K562 (cell line): ENCODE measurements around the gene ERFL. TPM values are rescaled to one million over a fixed set of nuclear protein-coding genes. Genes with fewer than 3 reads are reported as not detected.

Source experiments
- CHAMP1 ChIP-seq: fragments of 450-650 bp; IDR thresholded peaks from 2 replicates; pipeline ENCODE4 v1.6.1; 2016; ENCODE audit warnings: mild to moderate bottlenecking
- EP300 ChIP-seq: IDR thresholded peaks from 2 replicates; pipeline ENCODE4 v1.6.1; 2012; ENCODE audit warnings: low read length, improper control_type of control experiment
- FOXP1 ChIP-seq: sonication (generic); formaldehyde crosslinking; IDR thresholded peaks from 2 replicates; pipeline ENCODE4 v1.8.0; 2022; ENCODE audit warnings: mild to moderate bottlenecking, missing genetic modification reagents
- GTF3C2 ChIP-seq: IDR thresholded peaks from 3 replicates; pipeline ENCODE4 v1.6.1; 2011; ENCODE audit warnings: borderline replicate concordance, mild to moderate bottlenecking, moderate library complexity; ENCODE audit not compliant: insufficient read length; ENCODE audit errors: extremely low read depth
- MYNN ChIP-seq, 2 experiments: sonication (generic); formaldehyde crosslinking in 1 of 2; IDR thresholded peaks; 2 replicates each; pipeline versions ENCODE4 v1.5.0 to v1.6.1; 2016 to 2020; ENCODE audit warnings: antibody characterized with exemption in 1 of 2, missing genetic modification reagents in 1 of 2
- PHF21A ChIP-seq: fragments of 450-650 bp; IDR thresholded peaks from 2 replicates; pipeline ENCODE4 v1.6.1; 2017; ENCODE audit warnings: low read depth, borderline replicate concordance
- SRSF7 ChIP-seq: fragments of 200-400 bp; formaldehyde crosslinking; optimal IDR thresholded peaks from 2 replicates; pipeline ENCODE3; 2017; ENCODE audit warnings: mild to moderate bottlenecking, low read depth, low read length
- ZBED1 ChIP-seq: IDR thresholded peaks from 2 replicates; pipeline ENCODE4 v1.6.1; 2014
- ZNF140 ChIP-seq: fragments of 250-450 bp; sonication (Bioruptor Pico); IDR thresholded peaks from 2 replicates; pipeline ENCODE4 v1.8.0; 2021; ENCODE audit warnings: moderate library complexity, mild to moderate bottlenecking, inconsistent platforms
- ZNF785 ChIP-seq: fragments of 250-450 bp; sonication (Bioruptor Pico); IDR thresholded peaks from 2 replicates; pipeline ENCODE4 v1.4.0; 2020; ENCODE audit warnings: mild to moderate bottlenecking
- polyA plus RNA-seq, 8 experiments: library from polyadenylated mRNA; depleted of rRNA in 4 of 8; stranded (reverse) in 5 of 8; unstranded in 3 of 8; fragments of >200 nt; fragmentation: Nextera tagmentation in 2 of 8; fragmentation: Illumina TruSeq in 1 of 8; extraction: Ambion mirVana in 2 of 8; extraction: Trizol in 1 of 8; gene quantifications; 2 replicates each; pipeline versions ENCODE4 v1.2.1 to v1.2.3, GENCODE V29; 2011 to 2014; ENCODE audit warnings: inconsistent platforms in 1 of 8, missing spikeins in 1 of 8
- total RNA-seq, 7 experiments: library from RNA; depleted of rRNA in 6 of 7; stranded (reverse); fragments of >200 nt in 6 of 7; fragmentation: Illumina TruSeq in 2 of 7; extraction: Trizol in 2 of 7; gene quantifications; 2 replicates each; pipeline versions ENCODE4 v1.2.1 to v1.2.3, GENCODE V29; 2011 to 2021; ENCODE audit warnings: low replicate concordance in 1 of 7
- TF ChIP-seq, protein P1 (sequence below), 2 experiments: fragments of 450-650 bp in 1 of 2; sonication (generic) in 1 of 2; formaldehyde crosslinking in 1 of 2; IDR thresholded peaks; 2 replicates each; pipeline versions ENCODE4 v1.7.1 to v1.9.0; 2016 to 2022; ENCODE audit warnings: inconsistent platforms in 1 of 2, mild to moderate bottlenecking in 1 of 2, missing genetic modification reagents in 1 of 2

The ERFL gene
- total and polyA plus RNA-seq, 9 of the 15 experiments (the other 6 are each of a cell fraction or from before 2014, with no cell fraction given): 0.07 to 0.75 (median 0.32) TPM; not detected in 4

- TF ChIP-seq, protein P1, sequence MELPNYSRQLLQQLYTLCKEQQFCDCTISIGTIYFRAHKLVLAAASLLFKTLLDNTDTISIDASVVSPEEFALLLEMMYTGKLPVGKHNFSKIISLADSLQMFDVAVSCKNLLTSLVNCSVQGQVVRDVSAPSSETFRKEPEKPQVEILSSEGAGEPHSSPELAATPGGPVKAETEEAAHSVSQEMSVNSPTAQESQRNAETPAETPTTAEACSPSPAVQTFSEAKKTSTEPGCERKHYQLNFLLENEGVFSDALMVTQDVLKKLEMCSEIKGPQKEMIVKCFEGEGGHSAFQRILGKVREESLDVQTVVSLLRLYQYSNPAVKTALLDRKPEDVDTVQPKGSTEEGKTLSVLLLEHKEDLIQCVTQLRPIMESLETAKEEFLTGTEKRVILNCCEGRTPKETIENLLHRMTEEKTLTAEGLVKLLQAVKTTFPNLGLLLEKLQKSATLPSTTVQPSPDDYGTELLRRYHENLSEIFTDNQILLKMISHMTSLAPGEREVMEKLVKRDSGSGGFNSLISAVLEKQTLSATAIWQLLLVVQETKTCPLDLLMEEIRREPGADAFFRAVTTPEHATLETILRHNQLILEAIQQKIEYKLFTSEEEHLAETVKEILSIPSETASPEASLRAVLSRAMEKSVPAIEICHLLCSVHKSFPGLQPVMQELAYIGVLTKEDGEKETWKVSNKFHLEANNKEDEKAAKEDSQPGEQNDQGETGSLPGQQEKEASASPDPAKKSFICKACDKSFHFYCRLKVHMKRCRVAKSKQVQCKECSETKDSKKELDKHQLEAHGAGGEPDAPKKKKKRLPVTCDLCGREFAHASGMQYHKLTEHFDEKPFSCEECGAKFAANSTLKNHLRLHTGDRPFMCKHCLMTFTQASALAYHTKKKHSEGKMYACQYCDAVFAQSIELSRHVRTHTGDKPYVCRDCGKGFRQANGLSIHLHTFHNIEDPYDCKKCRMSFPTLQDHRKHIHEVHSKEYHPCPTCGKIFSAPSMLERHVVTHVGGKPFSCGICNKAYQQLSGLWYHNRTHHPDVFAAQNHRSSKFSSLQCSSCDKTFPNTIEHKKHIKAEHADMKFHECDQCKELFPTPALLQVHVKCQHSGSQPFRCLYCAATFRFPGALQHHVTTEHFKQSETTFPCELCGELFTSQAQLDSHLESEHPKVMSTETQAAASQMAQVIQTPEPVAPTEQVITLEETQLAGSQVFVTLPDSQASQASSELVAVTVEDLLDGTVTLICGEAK (IDR thresholded peaks at IDR 0.05): no peak
- TF ChIP-seq, protein P1 (CRISPR knock-in tag; IDR thresholded peaks at IDR 0.05): no peak
- TF ChIP-seq CHAMP1 (no peak), GTF3C2 (no peak), ZNF785 (CRISPR knock-in tag) (no peak), ZBED1 (no peak), SRSF7 (no peak), ZNF140 (CRISPR knock-in tag) (no peak), FOXP1 (no peak), EP300 (no peak), PHF21A (no peak), MYNN (IDR thresholded peaks at IDR 0.05) (no peak), MYNN (CRISPR knock-in tag; IDR thresholded peaks at IDR 0.05) (no peak)
- TF ChIP-seq, all 486 proteins: peak for 0
Measured at GRCh38 chr19:41977916-41978315, 49.7 kb upstream of the ERFL start (continued).
